NCI-H1092 (cell line): ENCODE data around the gene HOXA13.

Experiments used
- DNase-seq: peaks from one replicate; lab custom pipeline; 2025; lab: John Stamatoyannopoulos, UW

Gene HOXA13

GRCh38 chr7:27181795-27182275 is 18.1 kb downstream of the HOXA13 start:
- DNase-seq = no peak

GRCh38 chr7:27180431-27181420 is 19.2 kb downstream of the HOXA13 start:
- DNase-seq = no peak

GRCh38 chr7:27179503-27180430 is 20.1 kb downstream of the HOXA13 start:
- DNase-seq = peak; percentile 78

- DNase-seq = no peak
These were observed 20.9 kb downstream of the HOXA13 start for GRCh38 chr7:27179030-27179429.

- no peak for DNase-seq
These were observed 21.5 kb downstream of the HOXA13 start for GRCh38 chr7:27178366-27178765.

GRCh38 chr7:27177795-27178320 is 22.0 kb downstream of the HOXA13 start:
- no peak for DNase-seq

GRCh38 chr7:27176962-27177794 is 22.7 kb downstream of the HOXA13 start:
- no peak for DNase-seq

GRCh38 chr7:27176524-27176845 is 23.4 kb downstream of the HOXA13 start:
- DNase-seq = no peak

GRCh38 chr7:27175626-27176523 is 24.0 kb downstream of the HOXA13 start:
- no peak for DNase-seq

GRCh38 chr7:27174874-27175625 is 24.8 kb downstream of the HOXA13 start:
- no peak for DNase-seq

GRCh38 chr7:27173956-27174873 is 25.7 kb downstream of the HOXA13 start, which contains the start of gene HOXA10:
HOXA10 (minus strand) TSS chr7:27174320; CDS start chr7:27174306, 14 bp downstream.
- peak; percentile 76 for DNase-seq

- no peak for DNase-seq
These were observed 26.4 kb downstream of the HOXA13 start for GRCh38 chr7:27173511-27173955.

GRCh38 chr7:27172823-27173510 is 26.9 kb downstream of the HOXA13 start:
- DNase-seq = peak; percentile 50

GRCh38 chr7:27172315-27172774 is 27.5 kb downstream of the HOXA13 start:
- DNase-seq = no peak

GRCh38 chr7:27171637-27172314 is 28.1 kb downstream of the HOXA13 start:
- DNase-seq = peak; percentile 56

- DNase-seq = no peak
These were observed 28.6 kb downstream of the HOXA13 start for GRCh38 chr7:27171325-27171636.
